ENCODE results near the gene PRXL2C. TPM values are rescaled to one million over a fixed set of nuclear protein-coding genes. Genes with fewer than 3 reads are reported as not detected.

PRXL2C gene
- total and polyA plus RNA-seq, 2 of the 8 experiments (the other 6 are each of a cell fraction or from before 2014, with no cell fraction given), result 2.8 to 7.3 TPM

DNA sequence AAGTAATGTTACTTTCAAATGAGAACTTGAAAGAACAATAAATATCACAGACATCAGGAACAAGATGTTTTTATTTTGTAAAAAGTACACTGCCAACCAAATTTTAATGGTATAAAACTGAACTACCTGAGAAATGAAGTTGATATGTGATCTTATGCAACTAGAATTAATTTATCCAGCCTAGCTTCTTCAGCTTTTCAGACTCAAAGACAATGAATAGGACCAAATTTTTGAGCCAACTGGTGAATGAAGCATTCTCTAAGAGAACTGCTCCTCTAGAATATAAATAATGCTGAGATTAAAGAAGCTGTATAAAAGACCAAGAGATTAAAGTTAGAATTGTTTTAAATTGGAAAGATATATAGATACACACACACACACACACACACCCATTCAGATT, 45.4 kb downstream of the PRXL2C start:
- Histone ChIP-seq H2BK120ac (replicated peaks; ENCODE audit: low read depth, low read length) (no peak overlapping the region), H4K20me1 (replicated peaks in 1 of 2; ENCODE audit: control insufficient read depth in 1 of 2, insufficient read depth in 2 of 2, low read length in 2 of 2) (peaks cover 2 to 9% of the 10 kb centered on the region in 2 experiments), H2BK20ac (ENCODE audit: low read length) (no peak overlapping the region), H3K36me3 (ENCODE audit: control insufficient read depth in 2 of 4, insufficient read depth in 4 of 4, low read length in 3 of 4) (no peaks in the 10 kb centered on the region), H4K8ac (ENCODE audit: extremely low read depth, insufficient read depth, low read length) (no peak overlapping the region), H3K27me3 (replicated peaks in 1 of 4; ENCODE audit: control insufficient read depth in 3 of 4, extremely low read depth in 1 of 4, insufficient read depth in 3 of 4, low read length in 3 of 4) (no peaks in the 10 kb centered on the region), H3K9me3 (ENCODE audit: insufficient read depth in 2 of 2, low read depth in 1 of 2, low read length in 1 of 2) (no peaks in the 10 kb centered on the region), H3K79me2 (ENCODE audit: control insufficient read depth in 1 of 2, insufficient read depth in 2 of 2, low read length in 2 of 2) (peaks cover 0 to 80% of the 10 kb centered on the region in 2 experiments; a peak in 2 of 4 replicates), H3K27ac (ENCODE audit: low read depth, low read length) (no peak overlapping the region), H4K5ac (ENCODE audit: insufficient read length, low read depth, low read length) (no peak overlapping the region), H2AK5ac (ENCODE audit: low read depth, low read length) (no peak overlapping the region), H3K56ac (replicated peaks; ENCODE audit: insufficient read length, low read depth, low read length) (no peak overlapping the region), H3K4ac (replicated peaks; ENCODE audit: insufficient read length, low read depth, low read length) (no peak overlapping the region), H2AFZ (ENCODE audit: low read length) (no peak overlapping the region), H3K14ac (ENCODE audit: insufficient read length) (no peak overlapping the region), H3K18ac (ENCODE audit: extremely low read depth, low read length) (no peak overlapping the region), H2BK15ac (ENCODE audit: low read length) (no peak overlapping the region), H3K4me2 (ENCODE audit: insufficient read depth in 1 of 2, low read depth in 2 of 2, low read length in 2 of 2) (no peak overlapping the region), H3K9ac (replicated peaks in 1 of 4; ENCODE audit: extremely low read depth in 1 of 4, low read depth in 3 of 4, low read length in 3 of 4) (no peak overlapping the region), H2BK5ac (ENCODE audit: low read depth, low read length) (no peak overlapping the region), H4K91ac (replicated peaks; ENCODE audit: insufficient read length, low read length) (no peak overlapping the region), H3K4me3 (ENCODE audit: extremely low read depth in 1 of 4, insufficient read depth in 2 of 4, low read depth in 3 of 4, low read length in 4 of 4) (no peak overlapping the region), H3K23me2 (ENCODE audit: low read depth, low read length) (no peaks in the 10 kb centered on the region; the same call in 1 of the 2 replicates), H3K23ac (ENCODE audit: insufficient read length) (no peak overlapping the region), H3K79me1 (ENCODE audit: low read depth, low read length) (peaks cover 8% of the 10 kb centered on the region; the same call in 1 of the 2 replicates), H3K4me1 (replicated peaks in 1 of 4; ENCODE audit: control insufficient read depth in 3 of 4, insufficient read depth in 4 of 4, low read length in 3 of 4) (peaks cover 5 to 14% (median 8%) of the 10 kb centered on the region in 4 experiments), H2BK12ac (ENCODE audit: low read depth, low read length) (no peak overlapping the region)
- CTCF ChIA-PET (ENCODE audit: partially characterized antibody), result no interaction called here
- DNase-seq (ENCODE audit: low read depth in 1 of 2, low spot score in 2 of 2), result no peak
- no peak for FAIRE-seq
- POLR2A ChIA-PET (ENCODE audit: partially characterized antibody), result no interaction called here
- TF ChIP-seq KDM5A (IDR thresholded peaks at IDR 0.05; ENCODE audit: low read length), result no peak
- TF ChIP-seq ZNF274 (IDR thresholded peaks at IDR 0.05; ENCODE audit: borderline replicate concordance, extremely low read depth, low read length), result no peak
- TF ChIP-seq E2F6 (IDR thresholded peaks at IDR 0.05), result no peak
- no peak for TF ChIP-seq KDM4A (IDR thresholded peaks at IDR 0.05; ENCODE audit: low read depth, low read length, severe bottlenecking)
- TF ChIP-seq FOSL1 (IDR thresholded peaks at IDR 0.05; ENCODE audit: insufficient read depth, low read depth, low read length), result no peak
- TF ChIP-seq RAD21 (IDR thresholded peaks at IDR 0.05 in 1 of 2, conservative IDR thresholded peaks at IDR 0.05 in 1 of 2; ENCODE audit: low read depth in 2 of 2, low read length in 2 of 2), result no peak
- TF ChIP-seq CTBP2 (IDR thresholded peaks at IDR 0.05; ENCODE audit: borderline replicate concordance, insufficient read depth, insufficient read length, low read length), result no peak
- TF ChIP-seq MAX (IDR thresholded peaks at IDR 0.05), result no peak
- TF ChIP-seq TBP (IDR thresholded peaks at IDR 0.05; ENCODE audit: low read depth, low read length), result no peak
